Suppressor macrophage treated with lipopolysaccharide for 4 hours (primary cell): ENCODE data around the gene TADA3.

Experiments
- DNase-seq: peaks from one replicate; pipeline ENCODE4 v3.0.0-alpha.2; 2020

The TADA3 gene

DNA sequence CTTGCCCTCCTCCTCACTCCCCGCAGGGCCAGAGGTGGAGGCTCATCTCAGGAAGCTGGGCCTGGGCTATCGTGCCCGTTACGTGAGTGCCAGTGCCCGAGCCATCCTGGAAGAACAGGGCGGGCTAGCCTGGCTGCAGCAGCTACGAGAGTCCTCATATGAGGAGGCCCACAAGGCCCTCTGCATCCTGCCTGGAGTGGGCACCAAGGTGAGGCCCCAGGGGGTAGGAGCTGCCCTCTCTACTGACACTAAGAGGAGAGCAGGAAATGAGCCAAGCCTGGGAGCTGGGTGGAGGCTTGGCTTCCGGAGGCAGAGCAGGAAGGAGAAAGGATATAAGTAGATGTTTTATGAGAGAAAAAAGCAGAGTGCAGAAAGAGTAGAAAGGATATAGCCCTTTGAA lies 37.6 kb downstream of the TADA3 start:
- no peak for DNase-seq

- DNase-seq, result no peak
Observed at GRCh38 chr3:9750556-9751411, 41.5 kb downstream of the TADA3 start.

GRCh38 chr3:9749645-9750555 lies 42.4 kb downstream of the TADA3 start, which contains the start of gene OGG1:
Gene OGG1 (plus strand): TSS chr3:9749952. CDS start chr3:9750287, 335 bp downstream.
- peak; percentile 97 for DNase-seq

DNA sequence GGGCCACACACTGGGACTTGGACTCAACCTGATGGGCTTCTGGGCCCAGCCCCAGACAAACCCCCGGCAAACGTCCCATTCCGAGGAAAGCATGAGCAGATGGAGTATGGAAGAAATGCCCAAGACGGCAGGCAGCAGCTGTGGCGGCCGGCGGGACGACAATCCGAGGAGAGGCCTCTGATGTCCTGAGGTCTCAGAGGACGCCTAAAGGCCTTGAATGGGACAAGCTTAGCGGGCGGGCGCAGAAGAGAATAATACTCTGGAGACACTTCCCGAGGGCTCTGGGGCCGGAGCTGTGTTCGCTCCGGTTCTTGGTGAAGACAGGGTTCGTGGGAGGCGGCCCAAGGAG lies 43.0 kb downstream of the TADA3 start:
- no peak for DNase-seq

GRCh38 chr3:9748031-9748430 lies 44.2 kb downstream of the TADA3 start:
- DNase-seq, result no peak

GRCh38 chr3:9747267-9747666 lies 45.0 kb downstream of the TADA3 start:
- peak; percentile 34 for DNase-seq

- DNase-seq, result no peak
Observed at GRCh38 chr3:9746330-9746729, 45.9 kb downstream of the TADA3 start.

- no peak for DNase-seq
Observed at GRCh38 chr3:9745521-9745920, 46.8 kb downstream of the TADA3 start.

- no peak for DNase-seq
Observed at GRCh38 chr3:9744162-9744561, 48.1 kb downstream of the TADA3 start.

DNA sequence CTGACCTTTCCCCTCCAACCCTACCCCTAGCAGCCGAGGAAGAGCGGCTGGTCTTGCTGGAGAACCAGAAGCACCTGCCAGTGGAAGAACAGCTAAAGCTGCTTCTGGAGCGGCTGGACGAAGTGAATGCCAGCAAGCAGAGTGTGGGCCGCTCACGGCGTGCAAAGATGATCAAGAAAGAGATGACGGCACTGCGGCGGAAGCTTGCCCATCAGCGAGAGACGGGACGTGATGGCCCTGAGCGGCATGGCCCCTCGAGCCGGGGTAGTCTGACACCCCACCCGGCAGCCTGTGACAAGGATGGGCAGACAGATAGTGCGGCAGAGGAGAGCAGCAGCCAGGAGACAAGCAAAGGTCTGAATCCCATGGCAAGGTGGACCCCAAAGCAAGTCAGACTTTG lies 48.7 kb downstream of the TADA3 start:
- no peak for DNase-seq

DNA sequence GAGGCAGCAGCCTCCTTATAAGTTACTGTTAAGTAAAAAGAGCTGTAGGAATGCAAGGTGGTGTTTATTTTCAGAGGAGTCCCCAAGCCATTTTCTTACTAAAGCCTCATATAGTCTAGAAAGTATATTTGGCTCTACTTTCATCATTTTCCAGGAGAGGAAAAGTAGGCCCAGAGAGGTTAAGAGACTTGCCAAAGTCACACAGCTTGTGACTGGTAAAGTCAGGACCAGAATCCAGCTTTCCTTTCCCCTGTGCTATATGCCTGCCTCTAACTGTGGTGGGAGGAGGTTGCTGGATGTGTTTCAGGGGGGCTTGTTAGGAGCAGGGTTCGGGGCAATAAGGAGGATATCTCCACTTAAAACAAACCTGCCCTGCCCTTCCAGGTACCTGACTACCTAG lies 49.7 kb downstream of the TADA3 start:
- no peak for DNase-seq

DNA sequence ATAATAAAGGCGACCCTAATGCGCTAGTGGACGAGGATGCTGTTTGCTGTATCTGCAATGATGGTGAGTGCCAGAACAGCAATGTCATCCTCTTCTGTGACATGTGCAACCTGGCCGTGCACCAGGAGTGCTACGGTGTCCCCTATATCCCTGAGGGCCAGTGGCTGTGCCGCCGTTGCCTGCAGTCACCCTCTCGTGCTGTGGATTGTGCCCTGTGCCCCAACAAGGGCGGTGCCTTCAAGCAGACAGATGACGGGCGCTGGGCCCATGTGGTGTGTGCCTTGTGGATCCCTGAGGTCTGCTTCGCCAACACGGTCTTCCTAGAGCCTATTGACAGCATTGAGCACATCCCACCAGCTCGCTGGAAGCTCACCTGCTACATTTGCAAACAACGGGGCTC lies 53.1 kb downstream of the TADA3 start:
- no peak for DNase-seq

DNA sequence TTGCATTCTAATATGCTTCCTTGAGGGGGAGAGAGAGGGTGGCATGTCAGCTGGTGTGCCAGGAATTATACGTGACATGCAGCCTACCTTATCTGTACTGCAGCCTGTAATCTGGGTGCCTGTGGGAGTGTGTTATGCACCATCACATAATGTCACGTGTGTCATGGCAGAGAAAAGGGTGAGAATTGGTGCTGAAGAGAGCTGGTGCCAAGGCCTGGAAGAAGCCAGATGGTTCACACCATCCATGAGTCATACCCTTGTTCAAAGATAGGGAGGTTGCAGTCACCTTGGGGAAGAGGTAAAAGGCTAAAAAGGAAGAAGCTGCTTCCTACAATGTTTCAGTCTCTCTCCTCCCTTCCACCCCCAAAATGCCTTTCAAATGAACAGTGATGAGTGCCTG lies 55.4 kb downstream of the TADA3 start:
- DNase-seq, result no peak

- DNase-seq, result no peak
Observed at GRCh38 chr3:9732740-9733115, 59.5 kb downstream of the TADA3 start.

DNA sequence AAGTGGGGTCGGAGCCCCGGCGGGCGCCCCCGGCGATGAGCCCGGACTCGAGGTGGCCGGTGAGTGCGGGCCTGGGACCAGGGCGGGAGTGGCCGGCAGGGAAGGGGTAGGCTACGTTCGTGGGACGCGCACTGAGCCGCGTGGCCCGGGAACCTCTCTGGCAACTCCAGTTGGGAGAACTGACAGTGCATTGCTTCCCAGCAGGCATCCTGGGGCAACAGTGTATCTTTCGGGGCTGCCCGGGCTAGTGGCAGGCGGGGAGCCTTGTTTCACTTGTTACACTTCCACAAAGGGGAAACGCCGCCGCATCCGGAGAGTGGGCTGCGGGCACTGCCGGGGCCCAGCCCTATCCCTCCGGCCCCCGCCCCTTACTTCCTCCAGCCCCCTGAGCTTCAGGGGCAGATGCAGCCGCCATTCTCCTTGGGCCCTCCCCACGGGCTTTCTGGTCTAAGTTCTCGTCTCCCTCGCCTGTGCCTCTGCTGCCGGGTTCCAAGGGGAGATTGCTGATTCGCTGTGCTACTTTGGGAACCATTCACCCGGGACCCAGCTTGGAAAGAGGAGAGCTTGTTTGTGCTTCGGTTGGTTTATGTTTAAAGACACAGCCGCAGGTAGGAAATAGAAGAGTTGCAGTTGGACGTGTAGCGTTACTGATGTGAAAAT lies 60.1 kb downstream of the TADA3 start:
- peak; percentile 57 for DNase-seq

DNA sequence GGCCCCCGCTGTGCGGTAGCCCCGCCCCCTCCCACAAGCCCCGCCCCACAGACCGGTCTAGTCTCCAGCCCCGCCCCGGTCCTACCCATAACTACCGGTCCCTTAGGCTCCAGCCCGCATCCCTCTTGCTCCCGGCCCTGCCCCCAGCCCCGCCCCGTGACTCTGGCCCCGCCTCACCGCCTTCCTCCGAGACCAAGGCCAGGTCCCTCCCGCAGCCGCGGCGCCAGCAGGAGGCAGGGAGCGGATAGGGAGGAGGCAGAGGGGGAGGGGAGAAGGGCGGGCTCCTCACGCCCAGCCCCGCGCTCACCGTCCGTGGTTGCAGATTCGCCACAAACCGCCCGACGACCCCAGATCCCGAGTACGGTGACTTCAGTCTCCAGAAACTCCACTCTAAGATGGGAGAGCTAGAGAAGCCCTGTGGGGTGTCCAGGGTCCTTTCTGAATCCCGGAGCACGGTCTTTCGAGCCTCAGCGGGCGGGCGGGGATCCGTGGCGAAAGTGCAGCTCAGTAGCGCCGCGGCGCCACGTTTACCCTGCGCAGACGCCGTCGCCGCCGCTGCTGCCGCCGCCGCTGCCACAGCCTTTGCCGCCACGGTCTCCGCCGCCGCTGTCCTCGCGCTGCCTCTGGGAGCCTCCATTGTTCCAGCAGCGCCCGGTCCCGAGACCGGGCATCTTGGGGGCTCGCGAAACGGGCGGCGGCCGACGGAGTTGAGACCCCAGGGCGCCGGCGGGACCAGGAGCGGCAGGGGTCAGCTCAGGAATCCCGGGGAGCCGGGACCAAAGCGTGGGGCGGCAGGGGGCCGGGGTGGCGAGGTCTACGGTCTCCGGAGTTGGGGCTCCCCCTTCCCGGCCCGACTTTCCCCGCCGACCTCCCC lies 60.8 kb downstream of the TADA3 start, which contains the start of gene BRPF1:
Gene BRPF1, plus strand, starts transcription at position 530 of the 874 bp plus-strand sequence. CDS start 2,406 bp downstream, outside the sequence.
- DNase-seq, result peak; percentile 100

- peak; percentile 45 for DNase-seq
Observed at GRCh38 chr3:9730657-9731205, 61.5 kb downstream of the TADA3 start.
